GM21447 (cell line): Measurements from ENCODE around the gene LARGE1.

Experiments
- ATAC-seq: cut with Tn5 transposase; IDR thresholded peaks from one replicate; pipeline ENCODE4 v1.9.1; 2021; ENCODE audit not compliant: unreplicated experiment

LARGE1 gene

GRCh38 chr22:33781411-33781810 lies 138.9 kb downstream of the LARGE1 start:
- no peak for ATAC-seq

- no peak for ATAC-seq
Measured at GRCh38 chr22:33780531-33781136, 139.6 kb downstream of the LARGE1 start.

- no peak for ATAC-seq
Measured at GRCh38 chr22:33779243-33779642, 141.0 kb downstream of the LARGE1 start.

GRCh38 chr22:33776491-33776890 lies 143.8 kb downstream of the LARGE1 start:
- ATAC-seq: no peak

- ATAC-seq: no peak
Measured at GRCh38 chr22:33774781-33775180, 145.5 kb downstream of the LARGE1 start.

- no peak for ATAC-seq
Measured at GRCh38 chr22:33772745-33773144, 147.5 kb downstream of the LARGE1 start.

- no peak for ATAC-seq
Measured at GRCh38 chr22:33771136-33771535, 149.1 kb downstream of the LARGE1 start.

GRCh38 chr22:33770723-33771122 lies 149.6 kb downstream of the LARGE1 start:
- no peak for ATAC-seq

- ATAC-seq: no peak
Measured at GRCh38 chr22:33766091-33766490, 154.2 kb downstream of the LARGE1 start.

GRCh38 chr22:33758961-33759360 lies 161.3 kb downstream of the LARGE1 start:
- ATAC-seq: no peak

GRCh38 chr22:33757802-33758483 lies 162.3 kb downstream of the LARGE1 start:
- ATAC-seq: no peak

- no peak for ATAC-seq
Measured at GRCh38 chr22:33757041-33757801, 163.1 kb downstream of the LARGE1 start.

GRCh38 chr22:33756508-33756949 lies 163.7 kb downstream of the LARGE1 start:
- ATAC-seq: no peak

GRCh38 chr22:33748714-33749113 lies 171.6 kb downstream of the LARGE1 start:
- no peak for ATAC-seq

GRCh38 chr22:33747576-33748180 lies 172.6 kb downstream of the LARGE1 start:
- no peak for ATAC-seq

GRCh38 chr22:33747029-33747428 lies 173.2 kb downstream of the LARGE1 start:
- ATAC-seq: no peak

GRCh38 chr22:33746501-33746928 lies 173.8 kb downstream of the LARGE1 start:
- ATAC-seq: no peak

- no peak for ATAC-seq
Measured at GRCh38 chr22:33745501-33745900, 174.8 kb downstream of the LARGE1 start.

GRCh38 chr22:33743756-33744155 lies 176.5 kb downstream of the LARGE1 start:
- ATAC-seq: no peak

GRCh38 chr22:33741025-33741424 lies 179.3 kb downstream of the LARGE1 start:
- no peak for ATAC-seq

GRCh38 chr22:33739516-33739915 lies 180.8 kb downstream of the LARGE1 start:
- no peak for ATAC-seq

- no peak for ATAC-seq
Measured at GRCh38 chr22:33737662-33738061, 182.6 kb downstream of the LARGE1 start.
